ENCODE measurements around the gene CNOT4.
A peak's percentile ranks its signal among the peaks of the same experiment; 100 is the strongest.
"Not testable (repeated sequence)": the region's sequence is repeated elsewhere in the genome, so short reads cannot be mapped to it uniquely, and the experiment has no call there.

The CNOT4 gene

GRCh38 chr7:135510592-135511183, 786 bp upstream of the CNOT4 start:
- DNase-seq, result no peak

GRCh38 chr7:135509589-135509838, 388 bp downstream of the CNOT4 start:
- no peak for DNase-seq

- DNase-seq, result peak; percentile 22
These were observed 866 bp downstream of the CNOT4 start for GRCh38 chr7:135508883-135509588.

- no peak for DNase-seq
These were observed 8.5 kb downstream of the CNOT4 start for GRCh38 chr7:135501402-135501801.

- no peak for DNase-seq
These were observed 10.1 kb downstream of the CNOT4 start for GRCh38 chr7:135499818-135500217.

GRCh38 chr7:135497161-135497560, 12.7 kb downstream of the CNOT4 start:
- not testable (repeated sequence) for DNase-seq

- DNase-seq, result no peak
These were observed 16.5 kb downstream of the CNOT4 start for GRCh38 chr7:135493362-135493761.

GRCh38 chr7:135492151-135492550, 17.8 kb downstream of the CNOT4 start:
- DNase-seq, result no peak

- no peak for DNase-seq
These were observed 19.1 kb downstream of the CNOT4 start for GRCh38 chr7:135490783-135491182.

- DNase-seq, result no peak
These were observed 20.1 kb downstream of the CNOT4 start for GRCh38 chr7:135489791-135490190.

- DNase-seq, result no peak
These were observed 23.5 kb downstream of the CNOT4 start for GRCh38 chr7:135486261-135486920.

- no peak for DNase-seq
These were observed 28.3 kb downstream of the CNOT4 start for GRCh38 chr7:135481598-135481979.

- no peak for DNase-seq
These were observed 28.8 kb downstream of the CNOT4 start for GRCh38 chr7:135480966-135481597.

- DNase-seq, result no peak
These were observed 34.4 kb downstream of the CNOT4 start for GRCh38 chr7:135475521-135475920.

GRCh38 chr7:135469705-135470104, 40.2 kb downstream of the CNOT4 start:
- DNase-seq, result not testable (repeated sequence)

GRCh38 chr7:135467207-135467711, 42.6 kb downstream of the CNOT4 start:
- DNase-seq, result no peak

- no peak for DNase-seq
These were observed 43.3 kb downstream of the CNOT4 start for GRCh38 chr7:135466442-135467206.

GRCh38 chr7:135463908-135464307, 46.0 kb downstream of the CNOT4 start:
- no peak for DNase-seq

GRCh38 chr7:135459951-135460567, 49.8 kb downstream of the CNOT4 start:
- DNase-seq, result no peak

GRCh38 chr7:135459076-135459475, 50.8 kb downstream of the CNOT4 start:
- DNase-seq, result no peak

GRCh38 chr7:135454060-135454459, 55.8 kb downstream of the CNOT4 start:
- DNase-seq, result peak; percentile 7

GRCh38 chr7:135449436-135449835, 60.5 kb downstream of the CNOT4 start:
- DNase-seq, result no peak

GRCh38 chr7:135448753-135449152, 61.1 kb downstream of the CNOT4 start:
- no peak for DNase-seq

All from stimulated activated CD4-positive, alpha-beta T cell treated with anti-CD3 and anti-CD28 coated beads, Interleukin-1b, Interleukin-23, amount 100 ng/mL, for 48 hours (primary cell).